GM12873 (cell line): Measurements from ENCODE around the gene SPEM1.

ENCODE experiments used
- TF ChIP-seq, protein P1 (sequence below): IDR thresholded peaks from 2 replicates; pipeline ENCODE4 v1.5.1; 2012; ENCODE audit warnings: low read depth, mild to moderate bottlenecking, moderate library complexity, low read length, control low read depth; ENCODE audit not compliant: insufficient read depth; ENCODE audit errors: missing control alignments

SPEM1 gene

DNA sequence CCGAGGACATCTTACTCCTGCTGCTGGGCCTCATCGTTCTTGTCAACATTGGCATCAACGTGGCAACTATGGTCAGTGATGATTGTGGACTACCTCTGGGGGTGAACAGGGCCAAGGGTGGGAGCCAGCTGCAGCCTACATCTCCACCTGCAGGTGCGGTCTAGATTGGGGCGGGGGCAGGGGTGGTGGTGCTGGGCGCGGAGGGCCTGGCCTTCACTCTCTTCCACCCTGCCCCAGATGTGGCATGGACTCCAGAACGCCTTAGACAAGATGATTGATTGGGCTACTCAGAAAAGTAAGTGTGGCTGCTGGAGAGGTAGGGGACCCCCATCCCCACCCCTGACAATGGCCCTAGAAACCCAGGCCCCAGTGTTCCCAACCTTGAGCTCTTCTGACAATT is 5.6 kb downstream of the SPEM1 start:
- TF ChIP-seq, protein P1, sequence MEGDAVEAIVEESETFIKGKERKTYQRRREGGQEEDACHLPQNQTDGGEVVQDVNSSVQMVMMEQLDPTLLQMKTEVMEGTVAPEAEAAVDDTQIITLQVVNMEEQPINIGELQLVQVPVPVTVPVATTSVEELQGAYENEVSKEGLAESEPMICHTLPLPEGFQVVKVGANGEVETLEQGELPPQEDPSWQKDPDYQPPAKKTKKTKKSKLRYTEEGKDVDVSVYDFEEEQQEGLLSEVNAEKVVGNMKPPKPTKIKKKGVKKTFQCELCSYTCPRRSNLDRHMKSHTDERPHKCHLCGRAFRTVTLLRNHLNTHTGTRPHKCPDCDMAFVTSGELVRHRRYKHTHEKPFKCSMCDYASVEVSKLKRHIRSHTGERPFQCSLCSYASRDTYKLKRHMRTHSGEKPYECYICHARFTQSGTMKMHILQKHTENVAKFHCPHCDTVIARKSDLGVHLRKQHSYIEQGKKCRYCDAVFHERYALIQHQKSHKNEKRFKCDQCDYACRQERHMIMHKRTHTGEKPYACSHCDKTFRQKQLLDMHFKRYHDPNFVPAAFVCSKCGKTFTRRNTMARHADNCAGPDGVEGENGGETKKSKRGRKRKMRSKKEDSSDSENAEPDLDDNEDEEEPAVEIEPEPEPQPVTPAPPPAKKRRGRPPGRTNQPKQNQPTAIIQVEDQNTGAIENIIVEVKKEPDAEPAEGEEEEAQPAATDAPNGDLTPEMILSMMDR = no peak

DNA sequence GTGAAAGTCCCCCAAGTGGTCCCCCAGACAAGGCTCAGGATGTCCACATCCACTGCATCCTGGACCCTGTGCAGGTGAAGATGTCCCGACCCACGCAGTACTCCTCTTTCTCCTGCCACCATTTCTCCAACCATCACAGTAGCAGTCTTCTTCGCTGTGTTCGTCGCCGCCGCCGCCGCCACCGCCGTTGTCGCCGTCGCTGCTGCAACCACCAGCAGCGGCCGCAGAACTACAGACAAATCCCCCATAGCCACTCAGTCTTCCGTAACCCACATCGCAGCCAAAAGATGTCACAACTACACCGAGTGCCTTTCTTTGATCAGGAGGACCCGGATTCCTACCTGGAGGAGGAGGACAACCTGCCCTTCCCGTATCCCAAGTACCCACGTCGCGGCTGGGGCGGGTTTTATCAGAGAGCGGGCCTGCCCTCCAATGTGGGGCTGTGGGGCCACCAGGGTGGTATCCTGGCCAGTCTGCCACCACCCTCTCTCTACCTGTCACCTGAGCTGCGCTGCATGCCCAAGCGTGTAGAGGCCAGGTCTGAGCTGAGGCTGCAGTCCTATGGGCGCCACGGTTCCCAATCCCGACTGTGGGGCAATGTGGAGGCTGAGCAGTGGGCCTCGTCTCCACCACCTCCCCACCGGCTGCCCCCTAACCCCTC is 6.2 kb downstream of the SPEM1 start:
- TF ChIP-seq, protein P1 = no peak

DNA sequence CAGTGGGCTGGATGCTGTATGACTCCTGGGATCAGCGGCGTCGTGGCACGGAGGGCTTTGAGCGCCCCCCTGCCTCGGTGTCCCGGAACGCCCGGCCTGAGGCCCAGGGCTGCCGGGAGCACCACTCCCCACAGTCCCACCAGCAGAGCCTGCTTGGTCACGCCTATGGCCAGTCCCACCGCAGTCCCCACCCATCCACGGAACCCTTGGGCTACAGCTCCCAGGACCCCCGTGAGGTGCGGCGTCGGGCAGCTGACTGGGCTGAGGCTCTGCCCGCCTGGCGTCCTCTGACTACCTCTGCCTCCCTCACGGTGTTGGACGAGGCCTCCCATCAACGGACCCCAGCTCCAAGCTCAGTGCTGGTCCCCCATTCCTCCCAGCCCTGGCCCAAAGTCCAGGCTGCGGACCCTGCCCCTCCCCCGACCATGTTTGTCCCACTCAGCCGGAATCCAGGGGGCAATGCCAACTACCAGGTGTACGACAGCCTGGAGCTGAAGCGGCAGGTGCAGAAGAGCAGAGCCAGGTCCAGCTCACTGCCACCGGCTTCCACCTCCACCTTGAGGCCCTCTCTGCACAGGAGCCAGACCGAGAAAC is 6.9 kb downstream of the SPEM1 start:
- TF ChIP-seq, protein P1 = no peak

DNA sequence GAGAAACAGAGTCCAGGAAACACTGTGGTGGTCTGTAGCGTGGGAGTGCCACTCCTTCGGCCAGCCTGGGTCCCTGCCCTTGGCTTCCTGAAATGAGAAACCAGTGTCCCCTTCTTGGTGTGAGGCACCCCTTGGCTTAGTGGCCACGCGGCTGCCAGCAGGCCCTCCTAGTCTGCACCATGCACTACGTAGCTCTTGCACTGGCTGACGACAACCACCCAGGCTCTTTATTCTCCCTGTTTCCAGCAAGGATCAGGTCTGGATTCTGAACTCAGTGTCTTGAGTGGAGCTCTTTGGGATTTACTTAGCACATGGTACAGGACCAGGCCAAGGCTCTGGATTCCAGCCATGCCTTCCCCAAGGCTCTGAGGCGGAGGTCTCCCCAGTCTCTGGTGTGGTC is 7.4 kb downstream of the SPEM1 start:
- TF ChIP-seq, protein P1 = no peak

DNA sequence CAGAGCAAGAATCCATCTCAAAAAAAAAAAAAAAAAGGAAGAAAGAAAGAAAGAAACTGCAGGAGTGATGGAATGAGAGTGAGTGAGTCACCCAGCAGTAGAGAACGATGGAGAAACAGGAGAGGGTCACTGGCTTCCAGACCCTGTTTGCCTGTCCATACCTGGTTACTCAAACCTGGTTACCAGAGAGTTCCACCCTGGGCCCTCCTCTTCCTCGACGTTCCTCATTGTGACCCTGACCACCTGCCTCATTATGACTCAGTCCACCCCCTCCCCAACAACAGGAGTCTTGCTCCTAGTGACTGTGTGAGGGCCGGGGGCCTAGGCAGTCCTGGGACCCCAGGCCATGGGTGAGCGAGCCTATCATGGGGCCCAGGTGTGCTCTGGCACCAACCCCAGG is 8.4 kb downstream of the SPEM1 start, which contains the start of gene SPEM3:
Gene SPEM3, plus strand, starts transcription at position 301 of the 400 bp plus-strand sequence. Its CDS starts 46 bp downstream, at position 347.
- TF ChIP-seq, protein P1 = no peak

DNA sequence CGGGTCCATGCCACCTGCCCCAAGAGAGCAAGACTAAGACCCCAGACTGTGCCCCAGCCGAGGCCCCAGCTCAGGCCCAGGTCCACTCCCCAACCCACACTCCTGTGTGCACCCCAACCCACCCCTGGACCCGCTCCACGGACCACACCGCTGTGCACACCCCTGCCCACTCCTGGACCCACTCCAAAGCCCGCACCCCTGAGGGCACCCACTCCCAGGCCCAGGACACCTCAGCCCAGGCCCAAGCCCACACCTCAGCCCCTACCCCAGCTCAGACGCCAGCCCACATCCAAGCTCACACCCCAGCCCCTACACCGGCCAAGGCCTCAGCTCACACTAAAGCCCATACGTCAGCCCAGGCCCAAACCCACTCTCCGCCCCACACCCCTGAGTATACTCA is 9.6 kb downstream of the SPEM1 start:
- TF ChIP-seq, protein P1 = no peak

DNA sequence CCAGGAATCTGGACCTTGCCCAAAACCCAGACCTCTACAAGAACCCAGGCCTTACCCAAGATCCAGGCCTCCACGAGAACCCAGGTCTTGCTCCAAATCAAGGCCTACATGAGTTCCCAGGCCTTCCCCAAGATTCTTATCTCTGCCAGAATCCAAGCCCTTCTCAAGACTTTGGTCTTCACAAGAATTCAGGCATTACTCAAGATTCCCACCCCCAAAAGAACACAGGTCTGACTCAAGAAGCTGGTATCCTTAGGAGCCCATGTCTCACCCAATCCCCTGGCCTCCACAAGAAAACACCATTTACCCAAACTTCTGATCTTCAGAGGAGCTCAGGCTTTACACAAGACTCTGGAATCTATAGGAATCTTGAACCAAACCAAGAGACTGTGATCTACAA is 11.1 kb downstream of the SPEM1 start:
- TF ChIP-seq, protein P1 = no peak
